G401 (cell line): ENCODE data around the gene GBA3. TPM values are rescaled to one million over a fixed set of nuclear protein-coding genes. Genes with fewer than 3 reads are reported as not detected.

ENCODE experiments used
- DNase-seq: peaks from one replicate; pipeline ENCODE4 v3.0.0-alpha.2; 2015; ENCODE audit warnings: low spot score
- in situ Hi-C: cut with HindIII; loops from 2 replicates; pipeline ENCODE4 v1.10.0; 2016; ENCODE audit warnings: low sequenced_read_pairs, mixed read lengths
- total RNA-seq: library from RNA; depleted of rRNA; stranded (reverse); fragments of >200 nt; shearing (Covaris generic); gene quantifications from 2 replicates; pipeline ENCODE4 v1.2.3, GENCODE V29; 2014

The GBA3 gene
- total RNA-seq, 1 experiment from 2014 or later, result not detected

- in situ Hi-C loops, result no loop called here
- no peak for DNase-seq
These were observed 69.8 kb downstream of the GBA3 start for GRCh38 chr4:22762548-22762947.

GRCh38 chr4:22764183-22764582 lies 71.4 kb downstream of the GBA3 start:
- no peak for DNase-seq
- in situ Hi-C loops, result no loop called here

GRCh38 chr4:22766068-22766467 lies 73.3 kb downstream of the GBA3 start:
- in situ Hi-C loops, result no loop called here
- DNase-seq, result no peak

GRCh38 chr4:22778547-22779163 lies 85.9 kb downstream of the GBA3 start:
- DNase-seq, result no peak
- in situ Hi-C loops, result no loop called here

- in situ Hi-C loops, result no loop called here
These were observed 87.6 kb downstream of the GBA3 start for GRCh38 chr4:22780317-22780716.

GRCh38 chr4:22780797-22781196 lies 88.1 kb downstream of the GBA3 start:
- in situ Hi-C loops, result no loop called here

More at GRCh38 chr4:22780317-22780716, 87.6 kb downstream of the GBA3 start:
- DNase-seq, result no peak

GRCh38 chr4:22787753-22788375 lies 95.1 kb downstream of the GBA3 start:
- in situ Hi-C loops, result no loop called here
- DNase-seq, result no peak

More at GRCh38 chr4:22780797-22781196, 88.1 kb downstream of the GBA3 start:
- DNase-seq, result no peak

GRCh38 chr4:22790631-22791030 lies 97.9 kb downstream of the GBA3 start:
- in situ Hi-C loops, result no loop called here
- no peak for DNase-seq

GRCh38 chr4:22794732-22795131 lies 102.0 kb downstream of the GBA3 start:
- DNase-seq, result no peak
- in situ Hi-C loops, result no loop called here

- in situ Hi-C loops, result no loop called here
- no peak for DNase-seq
These were observed 108.7 kb downstream of the GBA3 start for GRCh38 chr4:22801391-22801790.

GRCh38 chr4:22802876-22803275 lies 110.1 kb downstream of the GBA3 start:
- in situ Hi-C loops, result no loop called here
- no peak for DNase-seq

- in situ Hi-C loops, result no loop called here
- DNase-seq, result no peak
These were observed 110.8 kb downstream of the GBA3 start for GRCh38 chr4:22803512-22803911.

- DNase-seq, result no peak
- in situ Hi-C loops, result no loop called here
These were observed 122.2 kb downstream of the GBA3 start for GRCh38 chr4:22814906-22815305.

GRCh38 chr4:22824091-22824490 lies 131.4 kb downstream of the GBA3 start:
- in situ Hi-C loops, result no loop called here
- DNase-seq, result no peak

- in situ Hi-C loops, result no loop called here
- no peak for DNase-seq
These were observed 149.8 kb downstream of the GBA3 start for GRCh38 chr4:22842360-22843018.

- in situ Hi-C loops, result no loop called here
- DNase-seq, result no peak
These were observed 155.6 kb downstream of the GBA3 start for GRCh38 chr4:22848332-22848731.

GRCh38 chr4:22850055-22850454 lies 157.3 kb downstream of the GBA3 start:
- no peak for DNase-seq
- in situ Hi-C loops, result no loop called here

- in situ Hi-C loops, result no loop called here
These were observed 157.9 kb downstream of the GBA3 start for GRCh38 chr4:22850630-22851029.

GRCh38 chr4:22857411-22857810 lies 164.7 kb downstream of the GBA3 start:
- in situ Hi-C loops, result no loop called here
- no peak for DNase-seq

More at GRCh38 chr4:22850630-22851029, 157.9 kb downstream of the GBA3 start:
- DNase-seq, result no peak

- no peak for DNase-seq
- in situ Hi-C loops, result no loop called here
These were observed 166.6 kb downstream of the GBA3 start for GRCh38 chr4:22859318-22859717.
